Measurements from ENCODE around the gene LRRC26. TPM values are rescaled to one million over a fixed set of nuclear protein-coding genes. Genes with fewer than 3 reads are reported as not detected.

LRRC26 gene
- polyA plus RNA-seq, 1 experiment = not detected

- ChIA-PET CTCF (no interaction called here), POLR2A (interaction anchor here (1.4 kb wide), 1 partner anchor 24 kb away, joined by 3 read pairs; no protein-coding TSS in a partner anchor)
- Histone ChIP-seq H3K4me3 (ENCODE audit: low read depth, low read length) (no peak overlapping the region), H3K27ac (ENCODE audit: low read depth, low read length) (no peak overlapping the region), H3K9me3 (ENCODE audit: control insufficient read depth, insufficient read depth, low read length) (peaks cover 3% of the 10 kb centered on the region; the same call in 1 of the 2 replicates), H3K27me3 (ENCODE audit: control insufficient read depth, insufficient read depth, low read length) (peaks cover 60% of the 10 kb centered on the region)
- TF ChIP-seq CTCF (IDR thresholded peaks at IDR 0.05; ENCODE audit: low read depth, low read length) = no peak
- DNase-seq (ENCODE audit: low read depth, low spot score) = no peak
These were observed 4.5 kb downstream of the LRRC26 start for GRCh38 chr9:137165250-137165836.

GRCh38 chr9:137164370-137165249 lies 5.2 kb downstream of the LRRC26 start:
- H3K9me3 ChIP-seq (ENCODE audit: control insufficient read depth, insufficient read depth, low read length) = peaks cover 3% of the 10 kb centered on the region; the same call in 1 of the 2 replicates
- DNase-seq (ENCODE audit: low read depth, low spot score) = no peak
- peaks cover 54% of the 10 kb centered on the region for H3K27me3 ChIP-seq (ENCODE audit: control insufficient read depth, insufficient read depth, low read length)
- ChIA-PET CTCF (no interaction called here), POLR2A (interaction anchor here (1.4 kb wide), 1 partner anchor 24 kb away, joined by 3 read pairs; no protein-coding TSS in a partner anchor)
- TF ChIP-seq CTCF (IDR thresholded peaks at IDR 0.05; ENCODE audit: low read depth, low read length) = no peak
- no peak overlapping the region for H3K4me3 ChIP-seq (ENCODE audit: low read depth, low read length)
- no peak overlapping the region for H3K27ac ChIP-seq (ENCODE audit: low read depth, low read length)

GRCh38 chr9:137163805-137164204 lies 6.0 kb downstream of the LRRC26 start:
- H3K27me3 ChIP-seq (ENCODE audit: control insufficient read depth, insufficient read depth, low read length) = peaks cover 61% of the 10 kb centered on the region
- POLR2A ChIA-PET = no interaction called here

GRCh38 chr9:137163365-137163715 lies 6.5 kb downstream of the LRRC26 start:
- Histone ChIP-seq H3K4me3 (ENCODE audit: low read depth, low read length) (peak overlapping the region; percentile 46), H3K27me3 (ENCODE audit: control insufficient read depth, insufficient read depth, low read length) (peaks cover 63% of the 10 kb centered on the region), H3K27ac (ENCODE audit: low read depth, low read length) (no peak overlapping the region), H3K9me3 (ENCODE audit: control insufficient read depth, insufficient read depth, low read length) (peaks cover 3% of the 10 kb centered on the region; the same call in 1 of the 2 replicates)
- no peak for TF ChIP-seq CTCF (IDR thresholded peaks at IDR 0.05; ENCODE audit: low read depth, low read length)
- ChIA-PET CTCF (no interaction called here), POLR2A (no interaction called here)
- DNase-seq (ENCODE audit: low read depth, low spot score) = no peak

More at GRCh38 chr9:137163805-137164204, 6.0 kb downstream of the LRRC26 start:
- TF ChIP-seq CTCF (IDR thresholded peaks at IDR 0.05; ENCODE audit: low read depth, low read length) = no peak
- CTCF ChIA-PET = no interaction called here
- H3K27ac ChIP-seq (ENCODE audit: low read depth, low read length) = no peak overlapping the region
- H3K9me3 ChIP-seq (ENCODE audit: control insufficient read depth, insufficient read depth, low read length) = peaks cover 3% of the 10 kb centered on the region; the same call in 1 of the 2 replicates
- H3K4me3 ChIP-seq (ENCODE audit: low read depth, low read length) = no peak overlapping the region
- no peak for DNase-seq (ENCODE audit: low read depth, low spot score)
